GM13976 (cell line): ENCODE results near the gene PLEKHG4B.

Source experiments
- DNase-seq: peaks from one replicate; pipeline ENCODE4 v3.0.0; 2012; ENCODE audit warnings: low spot score
- CTCF ChIP-seq: IDR thresholded peaks from 2 replicates; pipeline ENCODE4 v1.5.1; 2012; ENCODE audit warnings: borderline replicate concordance, mild to moderate bottlenecking; ENCODE audit not compliant: insufficient read depth; ENCODE audit errors: extremely low read depth, missing control alignments, control extremely low read depth
- in situ Hi-C: fragments of 300-500 bp; cut with MboI; formaldehyde crosslinking; loops from one replicate; pipeline ENCODE4 v1.12.0; 2022; ENCODE audit warnings: low sequenced_read_pairs, mixed read lengths, inconsistent platforms; ENCODE audit not compliant: unreplicated experiment

PLEKHG4B gene

GRCh38 chr5:199950-200645 is 108.1 kb downstream of the PLEKHG4B start:
- in situ Hi-C loops = no loop called here
- DNase-seq = no peak
- TF ChIP-seq CTCF = no peak

- TF ChIP-seq CTCF = no peak
- DNase-seq = no peak
- in situ Hi-C loops = no loop called here
Observed at GRCh38 chr5:200985-201384, 109.0 kb downstream of the PLEKHG4B start.

- DNase-seq = no peak
- in situ Hi-C loops = no loop called here
- no peak for TF ChIP-seq CTCF
Observed at GRCh38 chr5:201672-202071, 109.7 kb downstream of the PLEKHG4B start.

- in situ Hi-C loops = no loop called here
- no peak for TF ChIP-seq CTCF
- DNase-seq = no peak
Observed at GRCh38 chr5:203246-203930, 111.4 kb downstream of the PLEKHG4B start.

- TF ChIP-seq CTCF = no peak
- DNase-seq = no peak
- in situ Hi-C loops = no loop called here
Observed at GRCh38 chr5:204001-204400, 112.0 kb downstream of the PLEKHG4B start.

- in situ Hi-C loops = no loop called here
- TF ChIP-seq CTCF = no peak
- DNase-seq = no peak
Observed at GRCh38 chr5:204462-204861, 112.5 kb downstream of the PLEKHG4B start.
